Activated T-cell treated with anti-CD3 and anti-CD28 coated beads, Interleukin-2, amount 50 U/mL, for 72 hours (primary cell): ENCODE results near the gene CD14. TPM values are rescaled to one million over a fixed set of nuclear protein-coding genes. Genes with fewer than 3 reads are reported as not detected.
"Not testable (repeated sequence)": the region's sequence is repeated elsewhere in the genome, so short reads cannot be mapped to it uniquely, and the experiment has no call there.

Experiments used
- ATAC-seq, 2 donors: fragments of 150-1000 bp; cut with Tn5 transposase; replicated peaks in 1 of 2; 2 replicates each; pipeline ENCODE4 v1.10.0; 2021; ENCODE audit warnings: moderate library complexity in 2 of 2, mild to moderate bottlenecking in 1 of 2
- DNase-seq, 2 donors: peaks; one replicate each; pipeline ENCODE4 v3.0.0; 2021 to 2022; ENCODE audit warnings: mixed read lengths in 1 of 2
- H3K27ac Mint-ChIP-seq: one replicate; pipeline ENCODE4 v1.8.0; 2022; ENCODE audit warnings: mild to moderate bottlenecking, moderate library complexity, mixed read lengths
- H3K27me3 Mint-ChIP-seq: one replicate; pipeline ENCODE4 v1.8.0; 2022; ENCODE audit warnings: low read depth, mixed read lengths
- H3K36me3 Mint-ChIP-seq, 2 donors: one replicate each; pipeline ENCODE4 v1.8.0; 2022; ENCODE audit warnings: mixed read lengths in 2 of 2, mild to moderate bottlenecking in 1 of 2; ENCODE audit not compliant: insufficient read depth in 2 of 2
- H3K4me1 Mint-ChIP-seq: one replicate; pipeline ENCODE4 v1.8.0; 2022; ENCODE audit warnings: low read depth, mixed read lengths
- H3K4me3 Mint-ChIP-seq, 2 donors: one replicate each; pipeline ENCODE4 v1.8.0; 2022; ENCODE audit warnings: mild to moderate bottlenecking in 2 of 2, mixed read lengths in 2 of 2, moderate library complexity in 2 of 2
- H3K9me3 Mint-ChIP-seq, 2 donors: one replicate each; pipeline ENCODE4 v1.8.0; 2022; ENCODE audit warnings: mixed read lengths in 2 of 2
- total RNA-seq, 2 donors: library from RNA; stranded (reverse); gene quantifications; one replicate each; pipeline ENCODE4 v1.2.3, GENCODE V29; 2022

Gene CD14
- total RNA-seq, 2 donors from 2014 or later: 0.41 TPM; not detected in 1

GRCh38 chr5:140602147-140602546 is 30.8 kb downstream of the CD14 start:
- H3K4me3 Mint-ChIP-seq: no peak overlapping the region
- no peaks in the 10 kb centered on the region for H3K27me3 Mint-ChIP-seq
- no peaks in the 10 kb centered on the region for H3K4me1 Mint-ChIP-seq
- DNase-seq (no peak), ATAC-seq (no peak)
- H3K9me3 Mint-ChIP-seq: no peaks in the 10 kb centered on the region
- H3K36me3 Mint-ChIP-seq: no peaks in the 10 kb centered on the region
- no peak overlapping the region for H3K27ac Mint-ChIP-seq

GRCh38 chr5:140600096-140600495 is 32.9 kb downstream of the CD14 start:
- ATAC-seq: no peak
- DNase-seq: no peak
- Mint-ChIP-seq H3K9me3 (no peaks in the 10 kb centered on the region), H3K4me1 (peaks cover 9% of the 10 kb centered on the region), H3K4me3 (no peak overlapping the region), H3K27me3 (no peaks in the 10 kb centered on the region), H3K36me3 (no peaks in the 10 kb centered on the region), H3K27ac (no peak overlapping the region)

GRCh38 chr5:140598836-140599235 is 34.1 kb downstream of the CD14 start:
- H3K27me3 Mint-ChIP-seq: no peaks in the 10 kb centered on the region
- no peaks in the 10 kb centered on the region for H3K9me3 Mint-ChIP-seq
- ATAC-seq (no peak), DNase-seq (no peak)
- H3K36me3 Mint-ChIP-seq: no peaks in the 10 kb centered on the region
- peaks cover 13% of the 10 kb centered on the region for H3K4me1 Mint-ChIP-seq
- no peak overlapping the region for H3K27ac Mint-ChIP-seq
- no peak overlapping the region for H3K4me3 Mint-ChIP-seq

GRCh38 chr5:140596321-140596741 is 36.6 kb downstream of the CD14 start:
- DNase-seq: no peak
- peaks cover 13% of the 10 kb centered on the region for H3K4me1 Mint-ChIP-seq
- no peak overlapping the region for H3K27ac Mint-ChIP-seq
- H3K27me3 Mint-ChIP-seq: no peaks in the 10 kb centered on the region
- H3K36me3 Mint-ChIP-seq: no peaks in the 10 kb centered on the region
- no peak overlapping the region for H3K4me3 Mint-ChIP-seq
- no peaks in the 10 kb centered on the region for H3K9me3 Mint-ChIP-seq
- no peak for ATAC-seq

- H3K4me3 Mint-ChIP-seq: no peak overlapping the region
- ATAC-seq (peak in 1 of 2 donors; percentile 23), DNase-seq (no peak)
- no peaks in the 10 kb centered on the region for H3K27me3 Mint-ChIP-seq
- H3K36me3 Mint-ChIP-seq: no peaks in the 10 kb centered on the region
- H3K9me3 Mint-ChIP-seq: no peaks in the 10 kb centered on the region
- H3K4me1 Mint-ChIP-seq: peaks cover 13% of the 10 kb centered on the region
- H3K27ac Mint-ChIP-seq: no peak overlapping the region
Observed at GRCh38 chr5:140595538-140596300, 37.3 kb downstream of the CD14 start.

GRCh38 chr5:140594169-140594568 is 38.8 kb downstream of the CD14 start:
- no peak for ATAC-seq
- Mint-ChIP-seq H3K27me3 (no peaks in the 10 kb centered on the region), H3K9me3 (no peaks in the 10 kb centered on the region), H3K27ac (no peak overlapping the region), H3K4me1 (peaks cover 13% of the 10 kb centered on the region), H3K36me3 (no peaks in the 10 kb centered on the region), H3K4me3 (no peak overlapping the region)
- no peak for DNase-seq

- peaks cover 13% of the 10 kb centered on the region for H3K4me1 Mint-ChIP-seq
- not testable (repeated sequence) for H3K4me3 Mint-ChIP-seq, H3K36me3 Mint-ChIP-seq, H3K27ac Mint-ChIP-seq, H3K27me3 Mint-ChIP-seq, ATAC-seq, H3K9me3 Mint-ChIP-seq, DNase-seq
Observed at GRCh38 chr5:140593070-140593469, 39.9 kb downstream of the CD14 start.

- no peak for DNase-seq
- Mint-ChIP-seq H3K4me3 (no peak overlapping the region), H3K27me3 (no peaks in the 10 kb centered on the region), H3K36me3 (no peaks in the 10 kb centered on the region), H3K9me3 (no peaks in the 10 kb centered on the region), H3K4me1 (peaks cover 13% of the 10 kb centered on the region), H3K27ac (no peak overlapping the region)
- ATAC-seq: no peak
Observed at GRCh38 chr5:140591747-140592372, 41.1 kb downstream of the CD14 start.

- ATAC-seq (no peak), DNase-seq (no peak)
- Mint-ChIP-seq H3K9me3 (no peaks in the 10 kb centered on the region), H3K27me3 (no peaks in the 10 kb centered on the region), H3K36me3 (no peaks in the 10 kb centered on the region), H3K27ac (no peak overlapping the region), H3K4me3 (no peak overlapping the region), H3K4me1 (peaks cover 11% of the 10 kb centered on the region)
Observed at GRCh38 chr5:140590861-140591260, 42.1 kb downstream of the CD14 start.

- Mint-ChIP-seq H3K27ac (no peak overlapping the region), H3K4me1 (no peaks in the 10 kb centered on the region), H3K4me3 (no peak overlapping the region), H3K9me3 (peaks cover 0 to 2% of the 10 kb centered on the region in 2 donors), H3K36me3 (no peaks in the 10 kb centered on the region), H3K27me3 (no peaks in the 10 kb centered on the region)
- ATAC-seq: no peak
- no peak for DNase-seq
Observed at GRCh38 chr5:140588311-140589070, 44.5 kb downstream of the CD14 start.

- no peak for DNase-seq
- ATAC-seq: no peak
- peaks cover 2% of the 10 kb centered on the region in 2 donors for H3K9me3 Mint-ChIP-seq
- H3K27ac Mint-ChIP-seq: no peak overlapping the region
- no peaks in the 10 kb centered on the region for H3K4me1 Mint-ChIP-seq
- no peaks in the 10 kb centered on the region for H3K27me3 Mint-ChIP-seq
- H3K36me3 Mint-ChIP-seq: no peaks in the 10 kb centered on the region
- H3K4me3 Mint-ChIP-seq: no peak overlapping the region
Observed at GRCh38 chr5:140587495-140587894, 45.5 kb downstream of the CD14 start.
